Measurements from ENCODE around the gene C20orf96. TPM values are rescaled to one million over a fixed set of nuclear protein-coding genes. Genes with fewer than 3 reads are reported as not detected.

Gene C20orf96
- total and polyA plus RNA-seq, 7 experiments from 2014 or later, result 0.86 to 5.7 (median 4.7) TPM

DNA sequence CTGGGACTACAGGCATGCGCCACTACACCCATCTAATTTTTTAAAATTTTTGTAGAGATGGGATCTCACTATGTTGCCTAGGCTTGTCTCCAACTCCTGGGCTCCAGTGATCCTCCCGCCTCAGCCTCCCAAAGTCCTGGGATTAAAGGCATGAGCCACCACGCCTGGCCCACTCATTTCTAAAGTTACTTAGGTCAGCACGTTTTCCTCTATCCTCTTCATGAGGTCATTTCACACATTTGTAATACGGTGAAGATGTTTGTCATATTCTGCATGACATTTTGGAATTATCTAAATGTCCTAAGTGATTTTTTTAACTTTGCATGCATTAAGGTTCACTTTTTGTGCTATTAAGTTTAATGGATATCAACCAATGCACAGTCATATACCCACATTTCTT, 22.9 kb upstream of the C20orf96 start:
- Mint-ChIP-seq H3K4me1 (peaks cover 11 to 25% (median 22%) of the 10 kb centered on the region in 7 donors), H3K9me3 (no peaks in the 10 kb centered on the region), H3K27ac (no peak overlapping the region), H3K27me3 (peaks cover 0 to 3% (median 0%) of the 10 kb centered on the region in 5 donors), H3K36me3 (no peaks in the 10 kb centered on the region), H3K4me3 (no peak overlapping the region)
- no peaks in the 10 kb centered on the region for H3K27me3 ChIP-seq (ENCODE audit: control insufficient read depth in 2 of 2, insufficient read depth in 2 of 2, low read length in 2 of 2)
- ATAC-seq, result no peak
- intact Hi-C loops (cut with micrococcal nuclease), result no loop called here
- peaks cover 0 to 18% of the 10 kb centered on the region in 2 donors for H3K4me1 ChIP-seq (ENCODE audit: control insufficient read depth in 2 of 2, insufficient read depth in 2 of 2, low read length in 2 of 2)
- H3K36me3 ChIP-seq (ENCODE audit: control insufficient read depth in 2 of 3, insufficient read depth in 3 of 3, low read length in 3 of 3), result no peaks in the 10 kb centered on the region
- CTCF ChIA-PET, result no interaction called here
- H3K27ac ChIP-seq (ENCODE audit: low read depth, low read length), result no peak overlapping the region
- H3K9me3 ChIP-seq (ENCODE audit: control insufficient read depth in 2 of 3, low read length in 3 of 3), result no peaks in the 10 kb centered on the region
- DNase-seq, result no peak
- no peak overlapping the region for H3K4me3 ChIP-seq (ENCODE audit: low read length)
- POLR2A ChIA-PET, result interaction anchor here (1.4 to 2.4 kb wide), 2 partner anchors 12 to 14 kb away, joined by 3 to 8 read pairs; partner anchors contain the start of gene SOX12

- Mint-ChIP-seq H3K9me3 (no peaks in the 10 kb centered on the region), H3K27me3 (peaks cover 0 to 3% (median 0%) of the 10 kb centered on the region in 5 donors), H3K27ac (no peak overlapping the region), H3K4me3 (peak overlapping the region in 1 of 10 donors; percentile 45), H3K36me3 (no peaks in the 10 kb centered on the region), H3K4me1 (peaks cover 11 to 25% (median 22%) of the 10 kb centered on the region in 7 donors)
- ATAC-seq (no peak), DNase-seq (no peak)
- ChIA-PET CTCF (no interaction called here), POLR2A (interaction anchor here (1.2 to 2.4 kb wide), 3 partner anchors 12 to 15 kb away, joined by 3 to 8 read pairs (median 3); partner anchors contain the start of gene SOX12)
- Histone ChIP-seq H3K4me3 (ENCODE audit: low read length) (no peak overlapping the region), H3K27me3 (ENCODE audit: control insufficient read depth in 2 of 2, insufficient read depth in 2 of 2, low read length in 2 of 2) (no peaks in the 10 kb centered on the region), H3K4me1 (ENCODE audit: control insufficient read depth in 2 of 2, insufficient read depth in 2 of 2, low read length in 2 of 2) (peaks cover 0 to 18% of the 10 kb centered on the region in 2 donors), H3K36me3 (ENCODE audit: control insufficient read depth in 2 of 3, insufficient read depth in 3 of 3, low read length in 3 of 3) (no peaks in the 10 kb centered on the region), H3K9me3 (ENCODE audit: control insufficient read depth in 2 of 3, low read length in 3 of 3) (no peaks in the 10 kb centered on the region), H3K27ac (ENCODE audit: low read depth, low read length) (no peak overlapping the region)
- intact Hi-C loops (cut with micrococcal nuclease), result no loop called here
Measured at GRCh38 chr20:312866-313265, 22.3 kb upstream of the C20orf96 start.

DNA sequence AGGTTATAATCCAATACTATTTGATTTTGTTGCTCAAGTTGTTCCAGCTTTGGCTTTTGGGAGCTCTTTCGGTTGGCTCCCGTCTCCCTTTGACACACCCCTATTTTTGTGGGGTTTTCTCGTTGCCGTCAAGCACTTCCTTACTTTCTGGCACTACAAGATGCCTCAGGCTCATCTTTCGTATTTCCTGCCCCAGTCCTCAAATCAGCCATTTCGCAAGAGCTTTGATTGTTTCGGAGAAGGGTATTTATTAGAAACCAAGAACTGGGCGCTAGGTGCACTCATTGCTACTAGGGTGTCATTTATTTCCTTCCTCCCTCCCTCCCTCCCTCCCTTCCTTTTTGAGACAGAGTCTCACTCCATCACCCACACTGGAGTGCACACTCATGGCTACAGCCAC, 21.5 kb upstream of the C20orf96 start:
- H3K27me3 Mint-ChIP-seq, result peaks cover 0 to 3% (median 0%) of the 10 kb centered on the region in 5 donors
- POLR2A ChIA-PET, result interaction anchor here (0.6 to 2.4 kb wide), 5 partner anchors 12 to 162 kb away, joined by 3 to 8 read pairs (median 4); partner anchors contain the start of genes SOX12 and ZCCHC3
- H3K4me3 Mint-ChIP-seq, result peak overlapping the region in 1 of 10 donors; percentile 19

GRCh38 chr20:311609-312008, 21.1 kb upstream of the C20orf96 start:
- ATAC-seq (no peak), DNase-seq (no peak)
- no peak overlapping the region for H3K4me3 ChIP-seq (ENCODE audit: low read length)
- H3K27ac Mint-ChIP-seq, result peak overlapping the region in 1 of 9 donors; percentile 47
- H3K27ac ChIP-seq (ENCODE audit: low read depth, low read length), result no peak overlapping the region
- H3K4me1 Mint-ChIP-seq, result peaks cover 11 to 25% (median 22%) of the 10 kb centered on the region in 7 donors
- intact Hi-C loops (cut with micrococcal nuclease), result no loop called here
- H3K4me3 Mint-ChIP-seq, result peak overlapping the region in 6 of 10 donors; percentile 5 to 26 (median 15)
- no peaks in the 10 kb centered on the region for H3K9me3 Mint-ChIP-seq
- peaks cover 0 to 3% (median 0%) of the 10 kb centered on the region in 5 donors for H3K27me3 Mint-ChIP-seq
- CTCF ChIA-PET, result no interaction called here
- H3K4me1 ChIP-seq (ENCODE audit: control insufficient read depth in 2 of 2, insufficient read depth in 2 of 2, low read length in 2 of 2), result peaks cover 0 to 18% of the 10 kb centered on the region in 2 donors
- H3K36me3 ChIP-seq (ENCODE audit: control insufficient read depth in 2 of 3, insufficient read depth in 3 of 3, low read length in 3 of 3), result no peaks in the 10 kb centered on the region
- H3K27me3 ChIP-seq (ENCODE audit: control insufficient read depth in 2 of 2, insufficient read depth in 2 of 2, low read length in 2 of 2), result no peaks in the 10 kb centered on the region
- H3K36me3 Mint-ChIP-seq, result no peaks in the 10 kb centered on the region
- H3K9me3 ChIP-seq (ENCODE audit: control insufficient read depth in 2 of 3, low read length in 3 of 3), result no peaks in the 10 kb centered on the region
- POLR2A ChIA-PET, result interaction anchor here (0.8 to 2.4 kb wide), 3 partner anchors 13 to 15 kb away, joined by 3 to 8 read pairs (median 4); partner anchors contain the start of genes SOX12 and ZCCHC3

More for the DNA sequence above, 21.5 kb upstream of the C20orf96 start:
- H3K27me3 ChIP-seq (ENCODE audit: control insufficient read depth in 2 of 2, insufficient read depth in 2 of 2, low read length in 2 of 2), result no peaks in the 10 kb centered on the region
- ATAC-seq (no peak), DNase-seq (no peak)
- no peaks in the 10 kb centered on the region for H3K36me3 ChIP-seq (ENCODE audit: control insufficient read depth in 2 of 3, insufficient read depth in 3 of 3, low read length in 3 of 3)
- H3K9me3 Mint-ChIP-seq, result no peaks in the 10 kb centered on the region
- H3K27ac ChIP-seq (ENCODE audit: low read depth, low read length), result no peak overlapping the region
- peaks cover 11 to 25% (median 22%) of the 10 kb centered on the region in 7 donors for H3K4me1 Mint-ChIP-seq
- H3K27ac Mint-ChIP-seq, result no peak overlapping the region
- no peaks in the 10 kb centered on the region for H3K36me3 Mint-ChIP-seq
- H3K9me3 ChIP-seq (ENCODE audit: control insufficient read depth in 2 of 3, low read length in 3 of 3), result no peaks in the 10 kb centered on the region
- intact Hi-C loops (cut with micrococcal nuclease), result no loop called here
- no peak overlapping the region for H3K4me3 ChIP-seq (ENCODE audit: low read length)
- CTCF ChIA-PET, result no interaction called here
- H3K4me1 ChIP-seq (ENCODE audit: control insufficient read depth in 2 of 2, insufficient read depth in 2 of 2, low read length in 2 of 2), result peaks cover 0 to 18% of the 10 kb centered on the region in 2 donors

- Mint-ChIP-seq H3K36me3 (no peaks in the 10 kb centered on the region), H3K27ac (peak overlapping the region in 8 of 9 donors; percentile 37 to 88 (median 79)), H3K27me3 (peaks cover 0 to 3% (median 0%) of the 10 kb centered on the region in 5 donors), H3K9me3 (no peaks in the 10 kb centered on the region), H3K4me1 (peaks cover 11 to 25% (median 22%) of the 10 kb centered on the region in 7 donors), H3K4me3 (peak overlapping the region; percentile 81 to 90 (median 86))
- H3K4me1 ChIP-seq (ENCODE audit: control insufficient read depth in 2 of 2, insufficient read depth in 2 of 2, low read length in 2 of 2), result peaks cover 0 to 18% of the 10 kb centered on the region in 2 donors
- H3K4me3 ChIP-seq (ENCODE audit: low read length), result peak overlapping the region; percentile 40
- CTCF ChIA-PET, result interaction anchor here (0.6 to 1.9 kb wide), 4 partner anchors 9 to 17 kb away, joined by 3 to 7 read pairs (median 4); no protein-coding TSS in a partner anchor
- ATAC-seq, result no peak
- POLR2A ChIA-PET, result interaction anchor here (0.9 to 3.4 kb wide), 6 partner anchors 11 to 44 kb away, joined by 3 to 38 read pairs (median 4); partner anchors contain the start of genes SOX12 and ZCCHC3
- H3K9me3 ChIP-seq (ENCODE audit: control insufficient read depth in 2 of 3, low read length in 3 of 3), result no peaks in the 10 kb centered on the region
- DNase-seq, result no peak
- H3K27me3 ChIP-seq (ENCODE audit: control insufficient read depth in 2 of 2, insufficient read depth in 2 of 2, low read length in 2 of 2), result no peaks in the 10 kb centered on the region
- no peaks in the 10 kb centered on the region for H3K36me3 ChIP-seq (ENCODE audit: control insufficient read depth in 2 of 3, insufficient read depth in 3 of 3, low read length in 3 of 3)
- H3K27ac ChIP-seq (ENCODE audit: low read depth, low read length), result no peak overlapping the region
- intact Hi-C loops (cut with micrococcal nuclease), result loop anchor here (1.0 kb wide), 3 partner anchors 13 to 15 kb away; partner anchors contain the start of genes SOX12 (in 1 of the 2) and ZCCHC3 (in 1 of the 2)
Measured at GRCh38 chr20:310645-311044, 20.1 kb upstream of the C20orf96 start.

DNA sequence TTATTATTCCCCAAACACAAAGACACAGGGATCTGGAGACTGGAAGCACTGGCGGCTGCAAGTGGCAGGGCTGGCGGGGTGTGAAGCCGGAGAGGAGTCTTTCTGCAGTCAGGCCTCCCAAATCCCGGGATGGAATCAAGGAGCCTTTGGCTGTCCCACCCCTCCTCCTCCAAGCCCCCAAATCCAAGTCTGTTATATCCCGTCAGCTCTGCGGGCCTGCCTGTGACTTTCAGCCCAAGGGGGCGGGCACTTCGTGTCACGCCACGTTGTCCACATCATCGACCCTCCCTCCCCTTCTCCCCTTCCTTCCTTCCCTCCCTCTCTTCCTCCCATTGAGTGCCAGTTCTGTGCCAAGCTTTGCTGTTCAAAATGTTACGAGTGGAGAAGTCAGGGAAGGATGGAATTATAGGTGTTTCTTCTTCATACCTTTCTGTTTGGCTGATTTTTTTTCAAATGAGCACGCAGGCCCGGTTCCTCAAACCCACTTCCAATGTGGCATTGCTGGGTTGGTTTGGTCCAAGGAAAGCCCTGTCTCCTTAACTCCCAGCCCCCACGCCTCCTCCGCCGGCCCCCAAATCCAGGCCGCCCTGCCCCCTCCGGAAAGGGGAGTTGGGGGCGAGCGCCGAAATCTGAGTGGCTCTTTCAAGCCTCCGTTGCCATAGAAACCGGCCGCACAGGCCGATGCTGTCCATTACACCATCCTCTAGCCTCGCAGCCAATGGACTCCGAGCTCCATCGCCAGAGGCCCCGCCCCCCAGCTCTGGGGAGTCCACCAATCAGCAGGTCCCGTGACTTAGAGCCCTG, 19.5 kb upstream of the C20orf96 start:
- ATAC-seq (peak; percentile 100), DNase-seq (peak; percentile 66 to 84 (median 78))
- peaks cover 0 to 18% of the 10 kb centered on the region in 2 donors for H3K4me1 ChIP-seq (ENCODE audit: control insufficient read depth in 2 of 2, insufficient read depth in 2 of 2, low read length in 2 of 2)
- Mint-ChIP-seq H3K27ac (peak overlapping the region; percentile 37 to 92 (median 81)), H3K27me3 (peaks cover 0 to 3% (median 0%) of the 10 kb centered on the region in 5 donors), H3K4me1 (peaks cover 11 to 25% (median 22%) of the 10 kb centered on the region in 7 donors), H3K36me3 (no peaks in the 10 kb centered on the region), H3K4me3 (peak overlapping the region; percentile 81 to 90 (median 86)), H3K9me3 (no peaks in the 10 kb centered on the region)
- no peak overlapping the region for H3K27ac ChIP-seq (ENCODE audit: low read depth, low read length)
- no peaks in the 10 kb centered on the region for H3K27me3 ChIP-seq (ENCODE audit: control insufficient read depth in 2 of 2, insufficient read depth in 2 of 2, low read length in 2 of 2)
- POLR2A ChIA-PET, result interaction anchor here (0.9 to 3.4 kb wide), 6 partner anchors 11 to 43 kb away, joined by 3 to 38 read pairs (median 4); partner anchors contain the start of genes SOX12 and ZCCHC3
- intact Hi-C loops (cut with micrococcal nuclease), result loop anchor here (1.0 kb wide), 4 partner anchors 11 to 15 kb away; partner anchors contain the start of genes SOX12 (in 1 of the 2) and ZCCHC3 (in 1 of the 2)
- CTCF ChIA-PET, result interaction anchor here (0.6 to 1.9 kb wide), 4 partner anchors 9 to 17 kb away, joined by 3 to 7 read pairs (median 4); no protein-coding TSS in a partner anchor
- peak overlapping the region; percentile 40 for H3K4me3 ChIP-seq (ENCODE audit: low read length)
- no peaks in the 10 kb centered on the region for H3K9me3 ChIP-seq (ENCODE audit: control insufficient read depth in 2 of 3, low read length in 3 of 3)
- H3K36me3 ChIP-seq (ENCODE audit: control insufficient read depth in 2 of 3, insufficient read depth in 3 of 3, low read length in 3 of 3), result no peaks in the 10 kb centered on the region
